Activated CD8-positive, alpha-beta T cell treated with anti-CD3 and anti-CD28 coated beads for 36 hours (primary cell): Measurements from ENCODE around the gene GNPTG. TPM values are rescaled to one million over a fixed set of nuclear protein-coding genes. Genes with fewer than 3 reads are reported as not detected.

ENCODE experiments used
- ATAC-seq: fragments of 200-7000 bp; cut with Tn5 transposase; one replicate; pipeline ENCODE4 v1.10.0; 2021; ENCODE audit warnings: mild to moderate bottlenecking, moderate library complexity
- CTCF ChIA-PET: fragments of 350-600 bp; sonication (Branson Sonifier 250); formaldehyde crosslinking; loops from one replicate; lab custom pipeline; 2021; ENCODE audit warnings: antibody characterized with exemption; lab: Charles Lee
- POLR2A ChIA-PET: fragments of 350-600 bp; sonication (Branson Sonifier 250); formaldehyde crosslinking; loops from one replicate; lab custom pipeline; 2021; ENCODE audit warnings: antibody characterized with exemption; lab: Charles Lee
- DNase-seq: peaks from one replicate; pipeline ENCODE4 v3.0.0-alpha.2; 2020
- H3K27ac Mint-ChIP-seq: one replicate; pipeline ENCODE4 v1.8.0; 2021; ENCODE audit warnings: mild to moderate bottlenecking, mixed read lengths
- H3K27me3 Mint-ChIP-seq: one replicate; pipeline ENCODE4 v1.8.0; 2021; ENCODE audit warnings: mixed read lengths
- H3K36me3 Mint-ChIP-seq: one replicate; pipeline ENCODE4 v1.8.0; 2021; ENCODE audit warnings: low read depth, mixed read lengths
- H3K4me1 Mint-ChIP-seq: one replicate; pipeline ENCODE4 v1.8.0; 2021; ENCODE audit warnings: low read depth, mixed read lengths
- H3K4me3 Mint-ChIP-seq: one replicate; pipeline ENCODE4 v1.8.0; 2021; ENCODE audit warnings: mild to moderate bottlenecking, moderate library complexity, mixed read lengths
- H3K9me3 Mint-ChIP-seq: one replicate; pipeline ENCODE4 v1.8.0; 2021; ENCODE audit warnings: mixed read lengths
- CTCF ChIP-seq: fragments of 200-600 bp; IDR thresholded peaks from one replicate; pipeline ENCODE4 v1.8.0; 2022; ENCODE audit warnings: antibody characterized with exemption, mild to moderate bottlenecking
- intact Hi-C: fragments of 100-400 bp; cut with micrococcal nuclease; formaldehyde crosslinking; loops from one replicate; pipeline ENCODE4 v1.10.0; 2022
- total RNA-seq, 2 experiments: library from RNA; stranded (reverse); gene quantifications; one replicate each; pipeline ENCODE4 v1.2.3, GENCODE V29; 2021

The GNPTG gene
- total RNA-seq, 2 experiments from 2014 or later: 17.3 to 19.2 TPM

GRCh38 chr16:1383556-1383955, 31.8 kb downstream of the GNPTG start:
- intact Hi-C loops: no loop called here
- Mint-ChIP-seq H3K27ac (no peak overlapping the region), H3K9me3 (no peaks in the 10 kb centered on the region), H3K4me1 (peaks cover 8% of the 10 kb centered on the region), H3K4me3 (no peak overlapping the region), H3K36me3 (peaks cover 5% of the 10 kb centered on the region), H3K27me3 (no peaks in the 10 kb centered on the region)
- ATAC-seq (no peak), DNase-seq (no peak)
- ChIA-PET POLR2A (no interaction called here), CTCF (no interaction called here)
- no peak for TF ChIP-seq CTCF

- peaks cover 5% of the 10 kb centered on the region for H3K36me3 Mint-ChIP-seq
- no peaks in the 10 kb centered on the region for H3K27me3 Mint-ChIP-seq
- H3K4me1 Mint-ChIP-seq: peaks cover under 1% of the 10 kb centered on the region
- no peak for ATAC-seq
- DNase-seq: no peak
- ChIA-PET POLR2A (no interaction called here), CTCF (no interaction called here)
- no peaks in the 10 kb centered on the region for H3K9me3 Mint-ChIP-seq
- H3K27ac Mint-ChIP-seq: no peak overlapping the region
- H3K4me3 Mint-ChIP-seq: no peak overlapping the region
- intact Hi-C loops: no loop called here
- no peak for TF ChIP-seq CTCF
Observed at GRCh38 chr16:1385232-1385631, 33.5 kb downstream of the GNPTG start.

GRCh38 chr16:1387331-1387730, 35.6 kb downstream of the GNPTG start:
- ChIA-PET POLR2A (no interaction called here), CTCF (interaction anchor here (1.4 kb wide), 1 partner anchor 24 kb away, joined by 4 read pairs; no protein-coding TSS in a partner anchor)
- Mint-ChIP-seq H3K4me3 (no peak overlapping the region), H3K27me3 (no peaks in the 10 kb centered on the region), H3K9me3 (no peaks in the 10 kb centered on the region), H3K27ac (no peak overlapping the region), H3K36me3 (peaks cover 5% of the 10 kb centered on the region), H3K4me1 (no peaks in the 10 kb centered on the region)
- intact Hi-C loops: no loop called here
- TF ChIP-seq CTCF: no peak
- DNase-seq (no peak), ATAC-seq (no peak)

GRCh38 chr16:1389762-1390161, 38.0 kb downstream of the GNPTG start:
- ATAC-seq (no peak), DNase-seq (no peak)
- Mint-ChIP-seq H3K27ac (no peak overlapping the region), H3K4me1 (no peaks in the 10 kb centered on the region), H3K27me3 (no peaks in the 10 kb centered on the region), H3K4me3 (no peak overlapping the region), H3K9me3 (no peaks in the 10 kb centered on the region), H3K36me3 (peaks cover 5% of the 10 kb centered on the region)
- intact Hi-C loops: no loop called here
- no peak for TF ChIP-seq CTCF
- ChIA-PET CTCF (interaction anchor here (1.4 kb wide), 1 partner anchor 26 kb away, joined by 3 read pairs; no protein-coding TSS in a partner anchor), POLR2A (interaction anchor here (2.0 kb wide), 1 partner anchor 10 kb away, joined by 7 read pairs; no protein-coding TSS in a partner anchor)

GRCh38 chr16:1390239-1390779, 38.6 kb downstream of the GNPTG start:
- ChIA-PET CTCF (interaction anchor here (1.4 kb wide), 1 partner anchor 27 kb away, joined by 3 read pairs; no protein-coding TSS in a partner anchor), POLR2A (interaction anchor here (2.0 kb wide), 1 partner anchor 11 kb away, joined by 7 read pairs; no protein-coding TSS in a partner anchor)
- no peak for TF ChIP-seq CTCF
- intact Hi-C loops: no loop called here
- Mint-ChIP-seq H3K36me3 (peaks cover 5% of the 10 kb centered on the region), H3K4me1 (no peaks in the 10 kb centered on the region), H3K27ac (peak overlapping the region; percentile 20), H3K27me3 (no peaks in the 10 kb centered on the region), H3K4me3 (no peak overlapping the region), H3K9me3 (no peaks in the 10 kb centered on the region)
- ATAC-seq (no peak), DNase-seq (peak; percentile 13)
